Lower leg skin (tissue), 4 donors: ENCODE results near the gene CFAP206. TPM values are rescaled to one million over a fixed set of nuclear protein-coding genes. Genes with fewer than 3 reads are reported as not detected.

ENCODE experiments used
- DNase-seq, 2 donors: peaks; one replicate each; pipeline ENCODE4 v3.0.0-alpha.2; 2019; ENCODE audit warnings: low spot score in 2 of 2
- H3K4me3 ChIP-seq: fragments of 200-600 bp; sonication (generic); 2 replicates; pipeline ENCODE4 v1.5.1; 2017; ENCODE audit warnings: mild to moderate bottlenecking, low read depth; ENCODE audit not compliant: poor library complexity, severe bottlenecking
- POLR2A ChIP-seq, 2 donors: fragments of 450-650 bp; IDR thresholded peaks; one replicate each; pipeline ENCODE4 v1.6.1; 2016 to 2017; ENCODE audit warnings: antibody characterized with exemption in 2 of 2, mild to moderate bottlenecking in 1 of 2, moderate library complexity in 1 of 2
- WGBS, 2 donors: methylation state at CpG; one replicate each; pipeline ENCODE4 v1.1.5; 2018; 5-methylcytosine and 5-hydroxymethylcytosine counted together
- intact Hi-C: fragments of 100-400 bp; cut with DNase I; formaldehyde crosslinking; loops from one replicate; pipeline ENCODE4 v1.15.0; 2023; ENCODE audit warnings: low total_unique reads
- total RNA-seq, 4 donors: library from RNA; depleted of rRNA; stranded (reverse); fragments of >200 nt; gene quantifications; one replicate each; pipeline ENCODE4 v1.1.0, GENCODE V29; 2016
- TF ChIP-seq, protein P1 (sequence below), 3 donors: fragments of 450-650 bp; IDR thresholded peaks; one replicate each; pipeline ENCODE4 v1.5.1; 2016; ENCODE audit warnings: antibody characterized with exemption in 3 of 3, mild to moderate bottlenecking in 3 of 3, moderate library complexity in 2 of 3

CFAP206 gene
- total RNA-seq, 4 donors from 2014 or later = 0.25 to 0.59 TPM; not detected in 2

DNA sequence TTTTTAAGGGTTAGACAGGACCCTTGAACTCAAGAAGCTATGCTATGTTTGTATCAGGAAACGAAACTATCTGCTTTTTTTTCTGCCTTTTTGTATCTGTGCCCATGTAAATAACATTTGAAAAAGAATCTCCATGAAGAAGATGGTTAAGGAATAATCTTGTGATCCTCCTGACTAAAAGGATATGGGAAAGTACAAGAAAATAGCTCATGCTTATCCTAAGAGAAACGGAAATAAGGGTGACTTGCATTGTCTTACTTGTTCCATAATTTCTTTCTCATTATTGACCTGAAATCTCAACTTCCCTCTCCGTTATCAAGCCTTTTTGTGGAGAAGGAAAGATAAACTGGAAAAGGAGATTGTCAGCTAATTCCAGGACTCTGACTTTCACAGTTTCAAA, 5.9 kb upstream of the CFAP206 start:
- intact Hi-C loops = no loop called here
- H3K4me3 ChIP-seq = no peak overlapping the region
- no peak for TF ChIP-seq POLR2A (IDR thresholded peaks at IDR 0.05)
- TF ChIP-seq, protein P1, sequence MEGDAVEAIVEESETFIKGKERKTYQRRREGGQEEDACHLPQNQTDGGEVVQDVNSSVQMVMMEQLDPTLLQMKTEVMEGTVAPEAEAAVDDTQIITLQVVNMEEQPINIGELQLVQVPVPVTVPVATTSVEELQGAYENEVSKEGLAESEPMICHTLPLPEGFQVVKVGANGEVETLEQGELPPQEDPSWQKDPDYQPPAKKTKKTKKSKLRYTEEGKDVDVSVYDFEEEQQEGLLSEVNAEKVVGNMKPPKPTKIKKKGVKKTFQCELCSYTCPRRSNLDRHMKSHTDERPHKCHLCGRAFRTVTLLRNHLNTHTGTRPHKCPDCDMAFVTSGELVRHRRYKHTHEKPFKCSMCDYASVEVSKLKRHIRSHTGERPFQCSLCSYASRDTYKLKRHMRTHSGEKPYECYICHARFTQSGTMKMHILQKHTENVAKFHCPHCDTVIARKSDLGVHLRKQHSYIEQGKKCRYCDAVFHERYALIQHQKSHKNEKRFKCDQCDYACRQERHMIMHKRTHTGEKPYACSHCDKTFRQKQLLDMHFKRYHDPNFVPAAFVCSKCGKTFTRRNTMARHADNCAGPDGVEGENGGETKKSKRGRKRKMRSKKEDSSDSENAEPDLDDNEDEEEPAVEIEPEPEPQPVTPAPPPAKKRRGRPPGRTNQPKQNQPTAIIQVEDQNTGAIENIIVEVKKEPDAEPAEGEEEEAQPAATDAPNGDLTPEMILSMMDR (IDR thresholded peaks at IDR 0.05) = no peak
- 76 to 85% methylated on average over 3 of the region's 3 CpGs for WGBS, 2 donors
- DNase-seq = no peak

DNA sequence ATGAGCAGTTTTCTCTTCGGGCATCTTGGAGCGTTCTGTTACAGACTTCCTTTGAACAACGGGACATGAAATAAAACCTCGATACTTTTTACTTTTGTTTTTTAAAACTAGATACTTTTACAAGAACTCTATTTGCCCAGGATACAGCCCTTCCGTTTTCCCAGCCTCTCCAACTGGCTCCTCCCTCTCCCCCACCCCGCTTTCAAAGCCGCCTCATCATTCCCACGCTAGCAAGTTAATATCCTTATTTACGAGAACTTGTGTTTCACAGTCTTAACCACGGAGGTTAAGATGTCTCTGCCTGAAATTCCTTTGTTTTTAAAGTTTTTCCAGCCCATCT, 241 bp upstream of the CFAP206 start:
- DNase-seq = peak in 1 of 2 donors; percentile 17
- TF ChIP-seq POLR2A (IDR thresholded peaks at IDR 0.05) = no peak
- TF ChIP-seq, protein P1 (IDR thresholded peaks at IDR 0.05) = no peak
- intact Hi-C loops = no loop called here
- peak overlapping the region; percentile 89 for H3K4me3 ChIP-seq
- WGBS, 2 donors = 0% methylated on average over 10 of the region's 10 CpGs

GRCh38 chr6:87408721-87409155, 966 bp downstream of the CFAP206 start:
- intact Hi-C loops = no loop called here

GRCh38 chr6:87419266-87419665, 11.5 kb downstream of the CFAP206 start:
- WGBS, 2 donors = 68 to 84% methylated on average over 2 of the region's 2 CpGs
- H3K4me3 ChIP-seq = no peak overlapping the region
- DNase-seq = no peak
- TF ChIP-seq POLR2A (IDR thresholded peaks at IDR 0.05) = no peak
- TF ChIP-seq, protein P1 (IDR thresholded peaks at IDR 0.05) = no peak
- intact Hi-C loops = no loop called here

More at GRCh38 chr6:87408721-87409155, 966 bp downstream of the CFAP206 start:
- no peak for DNase-seq
- peak overlapping the region; percentile 38 for H3K4me3 ChIP-seq
- no peak for TF ChIP-seq POLR2A (IDR thresholded peaks at IDR 0.05)
- TF ChIP-seq, protein P1 (IDR thresholded peaks at IDR 0.05) = no peak
- 32 to 34% methylated on average over 5 of the region's 5 CpGs for WGBS, 2 donors

- TF ChIP-seq POLR2A (IDR thresholded peaks at IDR 0.05) = no peak
- TF ChIP-seq, protein P1 (IDR thresholded peaks at IDR 0.05) = no peak
- WGBS, 2 donors = 94% methylated on average over 5 of the region's 5 CpGs
- H3K4me3 ChIP-seq = no peak overlapping the region
- intact Hi-C loops = no loop called here
- no peak for DNase-seq
Observed at GRCh38 chr6:87420360-87420759, 12.6 kb downstream of the CFAP206 start.

GRCh38 chr6:87421576-87421975, 13.8 kb downstream of the CFAP206 start:
- TF ChIP-seq, protein P1 (IDR thresholded peaks at IDR 0.05) = no peak
- no peak for TF ChIP-seq POLR2A (IDR thresholded peaks at IDR 0.05)
- no peak overlapping the region for H3K4me3 ChIP-seq
- whole genome bisulfite sequencing, 2 donors = 41 to 51% methylated on average over 2 of the region's 2 CpGs
- no peak for DNase-seq
- intact Hi-C loops = no loop called here
